HCT116 (cell line): ENCODE data around the gene NTNG1. TPM values are rescaled to one million over a fixed set of nuclear protein-coding genes. Genes with fewer than 3 reads are reported as not detected.

ENCODE experiments used
- ATAC-seq: fragments of 200-7000 bp; cut with Tn5 transposase; 2 replicates; pipeline ENCODE4 v1.9.1; 2020; ENCODE audit warnings: mild to moderate bottlenecking, moderate library complexity
- BruUV-seq: library from RNA; stranded (reverse); fragments of 400-500 nt; replicated peaks from 2 replicates; lab custom pipeline; 2021; lab: Mats Ljungman, UMichigan
- CTCF ChIA-PET: fragments of 300-600 bp; sonication (Branson Sonifier 250); formaldehyde crosslinking; loops from one replicate; lab custom pipeline; 2021; ENCODE audit warnings: antibody characterized with exemption; lab: Charles Lee
- POLR2A ChIA-PET: fragments of 300-600, 350-600 bp; sonication (Branson Sonifier 250); formaldehyde crosslinking; loops from one replicate; lab custom pipeline; 2021; ENCODE audit warnings: antibody characterized with exemption; lab: Charles Lee
- RAD21 ChIA-PET, 2 experiments: fragments of 300-600 bp; sonication (Branson Sonifier 250); formaldehyde crosslinking; loops; one replicate each; lab custom pipeline; 2023; ENCODE audit warnings: low total read pairs in 2 of 2; ENCODE audit not compliant: uncharacterized antibody in 2 of 2, unreplicated experiment in 2 of 2, low non-redundant PET in 1 of 2; lab: Charles Lee
- DNase-seq: peaks from one replicate; pipeline ENCODE4 v3.0.0-alpha.2; 2010; ENCODE audit warnings: low read depth, low spot score
- H2AFZ ChIP-seq: fragments of 200-600 bp; shearing (Covaris generic), sonication (generic); 2 replicates; pipeline ENCODE4 v1.6.1; 2017; ENCODE audit warnings: low read depth, mixed run types, mixed read lengths, antibody characterized with exemption, low read length; ENCODE audit not compliant: poor library complexity, severe bottlenecking
- H3K27ac ChIP-seq: 2 replicates; pipeline ENCODE4 v1.5.1; 2012; ENCODE audit warnings: low read depth, low read length
- H3K27me3 ChIP-seq: fragments of 200-600 bp; sonication (generic); 2 replicates; pipeline ENCODE4 v1.6.1; 2016; ENCODE audit warnings: mixed run types, low read length, mixed read lengths; ENCODE audit not compliant: insufficient read depth
- H3K36me3 ChIP-seq, 2 experiments: fragments of 200-500 bp in 1 of 2; fragments of 200-600 bp in 1 of 2; sonication (Bioruptor generic) in 1 of 2; sonication (generic) in 1 of 2; 2 replicates each; pipeline versions ENCODE4 v1.5.1 to v1.6.1; 2014 to 2016; ENCODE audit warnings: low read length in 2 of 2, inconsistent platforms in 1 of 2, mixed read lengths in 1 of 2, mixed run types in 1 of 2; ENCODE audit not compliant: insufficient read depth in 2 of 2, control insufficient read depth in 1 of 2
- H3K4me1 ChIP-seq, 2 experiments: fragments of 200-600 bp in 1 of 2; sonication (generic) in 1 of 2; 2 replicates each; pipeline versions ENCODE4 v1.5.1 to v1.6.1; 2012 to 2017; ENCODE audit warnings: low read length in 2 of 2, inconsistent platforms in 1 of 2, mild to moderate bottlenecking in 1 of 2, mixed read lengths in 1 of 2, mixed run types in 1 of 2, moderate library complexity in 1 of 2; ENCODE audit not compliant: insufficient read depth in 2 of 2, control insufficient read depth in 1 of 2
- H3K4me2 ChIP-seq: fragments of 200-600 bp; sonication (generic); 2 replicates; pipeline ENCODE4 v1.6.1; 2017; ENCODE audit warnings: mixed run types, low read length, mixed read lengths
- H3K4me3 ChIP-seq, 2 experiments: fragments of 200-600 bp in 1 of 2; sonication (generic) in 1 of 2; replicated peaks in 1 of 2; 2 replicates each; pipeline ENCODE4 v1.5.1; 2011 to 2016; ENCODE audit warnings: low read length in 2 of 2, control low read depth in 1 of 2, low read depth in 1 of 2, mild to moderate bottlenecking in 1 of 2, mixed read lengths in 1 of 2, mixed run types in 1 of 2
- H3K79me2 ChIP-seq: fragments of 200-600 bp; sonication (generic); 2 replicates; pipeline ENCODE4 v1.6.1; 2017; ENCODE audit warnings: mild to moderate bottlenecking, mixed run types, low read length, moderate library complexity, mixed read lengths; ENCODE audit not compliant: insufficient read depth
- H3K9ac ChIP-seq: fragments of 200-600 bp; sonication (generic); 2 replicates; pipeline ENCODE4 v1.6.1; 2016; ENCODE audit warnings: low read length, mixed read lengths
- H3K9me2 ChIP-seq: fragments of 200-600 bp; sonication (generic), shearing (Covaris generic); 2 replicates; pipeline ENCODE4 v1.6.1; 2017; ENCODE audit warnings: mixed run types, mild to moderate bottlenecking, moderate library complexity; ENCODE audit not compliant: insufficient read depth
- H3K9me3 ChIP-seq, 2 experiments: fragments of 200-500 bp in 1 of 2; fragments of 200-600 bp in 1 of 2; sonication (Bioruptor generic) in 1 of 2; sonication (generic) in 1 of 2; 2 replicates each; pipeline ENCODE4 v1.6.1; 2014 to 2017; ENCODE audit warnings: low read length in 2 of 2, mixed read lengths in 2 of 2, inconsistent platforms in 1 of 2, low read depth in 1 of 2, mild to moderate bottlenecking in 1 of 2, mixed run types in 1 of 2, moderate library complexity in 1 of 2; ENCODE audit not compliant: control insufficient read depth in 1 of 2, insufficient read depth in 1 of 2
- H4K20me1 ChIP-seq: fragments of 200-600 bp; sonication (generic), shearing (Covaris generic); 2 replicates; pipeline ENCODE4 v1.6.1; 2017; ENCODE audit warnings: mixed run types, mild to moderate bottlenecking, moderate library complexity; ENCODE audit not compliant: insufficient read depth
- CBX3 ChIP-seq: IDR thresholded peaks from 2 replicates; pipeline ENCODE4 v1.6.1; 2012; ENCODE audit warnings: low read depth
- CEBPB ChIP-seq: IDR thresholded peaks from 2 replicates; pipeline ENCODE4 v1.6.1; 2012; ENCODE audit warnings: low read depth
- EGR1 ChIP-seq: IDR thresholded peaks from 2 replicates; pipeline ENCODE4 v1.6.1; 2012; ENCODE audit warnings: low read depth
- ELF1 ChIP-seq: IDR thresholded peaks from 2 replicates; pipeline ENCODE4 v1.6.1; 2012; ENCODE audit warnings: low read depth, borderline replicate concordance
- EZH2 ChIP-seq: fragments of 200-600 bp; sonication (generic); IDR thresholded peaks from 2 replicates; pipeline ENCODE4 v1.6.1; 2017; ENCODE audit warnings: antibody characterized with exemption, mixed run types
- EZH2phosphoT487 ChIP-seq: fragments of 200-600 bp; IDR thresholded peaks from 2 replicates; pipeline ENCODE4 v1.6.1; 2018; ENCODE audit warnings: antibody characterized with exemption, borderline replicate concordance
- JUND ChIP-seq: IDR thresholded peaks from 2 replicates; pipeline ENCODE4 v1.6.1; 2012
- POLR2A ChIP-seq: IDR thresholded peaks from 2 replicates; pipeline ENCODE4 v1.7.0; 2011; ENCODE audit warnings: borderline replicate concordance; ENCODE audit not compliant: insufficient read depth, insufficient read length; ENCODE audit errors: extremely low read depth
- POLR2AphosphoS5 ChIP-seq: IDR thresholded peaks from 2 replicates; pipeline ENCODE4 v1.6.1; 2011; ENCODE audit warnings: mild to moderate bottlenecking, low read depth, low read length, moderate library complexity
- RAD21 ChIP-seq: IDR thresholded peaks from 2 replicates; pipeline ENCODE4 v1.6.1; 2012; ENCODE audit warnings: low read depth, mild to moderate bottlenecking
- REST ChIP-seq: IDR thresholded peaks from 2 replicates; pipeline ENCODE4 v1.6.1; 2012; ENCODE audit warnings: low read depth
- SP1 ChIP-seq: IDR thresholded peaks from 2 replicates; pipeline ENCODE4 v1.6.1; 2012; ENCODE audit warnings: low read depth
- SRF ChIP-seq: IDR thresholded peaks from 2 replicates; pipeline ENCODE4 v1.6.1; 2012; ENCODE audit warnings: low read depth
- TCF7L2 ChIP-seq: IDR thresholded peaks from 2 replicates; pipeline ENCODE4 v1.7.0; 2011; ENCODE audit warnings: borderline replicate concordance, inconsistent platforms; ENCODE audit not compliant: insufficient read depth, insufficient read length; ENCODE audit errors: extremely low read depth
- ZBTB33 ChIP-seq: IDR thresholded peaks from 2 replicates; pipeline ENCODE4 v1.6.1; 2011; ENCODE audit warnings: mild to moderate bottlenecking, low read length, moderate library complexity; ENCODE audit not compliant: insufficient replicate concordance; ENCODE audit errors: extremely low read depth
- ZFX ChIP-seq: fragments of 450-650 bp; IDR thresholded peaks from 2 replicates; pipeline ENCODE4 v1.6.1; 2017
- ZNF274 ChIP-seq: fragments of 200-500 bp; sonication (Bioruptor generic); IDR thresholded peaks from 2 replicates; pipeline ENCODE4 v1.6.1; 2014; ENCODE audit warnings: mild to moderate bottlenecking, low read depth, low read length, inconsistent platforms
- intact Hi-C: fragments of 100-400 bp; cut with micrococcal nuclease; formaldehyde crosslinking; loops from 2 replicates; pipeline ENCODE4 v1.10.0; 2022
- total RNA-seq: library from RNA; stranded (reverse); gene quantifications from one replicate; pipeline ENCODE4 v1.2.1, GENCODE V29; 2021; ENCODE audit not compliant: unreplicated experiment

NTNG1 gene
- total RNA-seq, 1 experiment from 2014 or later = not detected

GRCh38 chr1:107523736-107524135, 382.9 kb downstream of the NTNG1 start:
- peaks cover 0 to 12% of the 10 kb centered on the region in 2 experiments; a peak in 2 of 4 replicates for H3K9me3 ChIP-seq
- H3K4me3 ChIP-seq = no peak overlapping the region
- no peaks in the 10 kb centered on the region for H3K36me3 ChIP-seq
- ATAC-seq (no peak), DNase-seq (no peak)
- H2AFZ ChIP-seq = no peak overlapping the region
- ChIA-PET POLR2A (no interaction called here), RAD21 (no interaction called here), CTCF (no interaction called here)
- no peaks in the 10 kb centered on the region for H3K9me2 ChIP-seq
- TF ChIP-seq ZFX (no peak), EZH2 (no peak), EGR1 (no peak), RAD21 (no peak)
- intact Hi-C loops = no loop called here
- BruUV-seq = no TSS peak
- no peak overlapping the region for H3K4me2 ChIP-seq
- H4K20me1 ChIP-seq = no peaks in the 10 kb centered on the region
- no peak overlapping the region for H3K9ac ChIP-seq
- H3K27me3 ChIP-seq = no peaks in the 10 kb centered on the region
- no peaks in the 10 kb centered on the region for H3K4me1 ChIP-seq
- no peak overlapping the region for H3K27ac ChIP-seq
- no peaks in the 10 kb centered on the region for H3K79me2 ChIP-seq

GRCh38 chr1:107524301-107524700, 383.5 kb downstream of the NTNG1 start:
- H3K9me2 ChIP-seq = no peaks in the 10 kb centered on the region
- RAD21 ChIA-PET = no interaction called here
- CTCF ChIA-PET = no interaction called here
- no peak overlapping the region for H3K4me2 ChIP-seq
- no peaks in the 10 kb centered on the region for H3K36me3 ChIP-seq
- H3K9me3 ChIP-seq = peaks cover 0 to 9% of the 10 kb centered on the region in 2 experiments; a peak in 2 of 4 replicates
- no peak overlapping the region for H3K27ac ChIP-seq
- intact Hi-C loops = no loop called here
- ATAC-seq = no peak
- no peak overlapping the region for H3K9ac ChIP-seq
- H3K4me3 ChIP-seq = no peak overlapping the region
- H2AFZ ChIP-seq = no peak overlapping the region
- no TSS peak for BruUV-seq
- no peaks in the 10 kb centered on the region for H3K79me2 ChIP-seq
- no peak for TF ChIP-seq EZH2
- no peak for TF ChIP-seq ZBTB33
- TF ChIP-seq ELF1 = no peak
- no peak for TF ChIP-seq RAD21
- no peak for TF ChIP-seq TCF7L2
- TF ChIP-seq JUND = no peak
- no peak for TF ChIP-seq SP1
- no peak for TF ChIP-seq POLR2A
- TF ChIP-seq POLR2AphosphoS5 = no peak
- TF ChIP-seq CBX3 = no peak
- TF ChIP-seq EZH2phosphoT487 = no peak
- no peak for TF ChIP-seq ZFX
- no peak for TF ChIP-seq ZNF274
- TF ChIP-seq REST = no peak
- TF ChIP-seq SRF = no peak
- no peak for TF ChIP-seq CEBPB
- no peaks in the 10 kb centered on the region for H3K4me1 ChIP-seq
- POLR2A ChIA-PET = no interaction called here
- no peaks in the 10 kb centered on the region for H3K27me3 ChIP-seq
- DNase-seq = no peak
- H4K20me1 ChIP-seq = no peaks in the 10 kb centered on the region
